ENCODE data around the gene HDAC6.

DNA sequence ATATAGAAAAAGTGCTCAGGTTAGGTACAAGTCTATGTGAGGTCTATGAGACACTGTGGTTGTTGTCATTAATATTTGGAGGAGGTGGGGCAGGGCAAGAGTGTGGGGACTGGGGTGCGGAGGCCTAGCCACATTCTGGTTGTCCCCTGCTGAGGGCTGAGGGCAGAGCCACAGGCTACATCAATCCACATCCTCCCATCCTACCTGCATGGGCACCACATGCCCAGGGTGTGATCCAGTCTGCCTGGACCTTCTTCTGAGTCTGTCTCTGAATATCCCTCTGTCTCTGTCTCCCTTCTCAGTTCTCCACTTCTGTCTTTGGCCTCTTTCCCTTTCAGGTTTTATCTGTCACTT lies 16.7 kb upstream of the HDAC6 start:
- TF ChIP-seq, protein P1, sequence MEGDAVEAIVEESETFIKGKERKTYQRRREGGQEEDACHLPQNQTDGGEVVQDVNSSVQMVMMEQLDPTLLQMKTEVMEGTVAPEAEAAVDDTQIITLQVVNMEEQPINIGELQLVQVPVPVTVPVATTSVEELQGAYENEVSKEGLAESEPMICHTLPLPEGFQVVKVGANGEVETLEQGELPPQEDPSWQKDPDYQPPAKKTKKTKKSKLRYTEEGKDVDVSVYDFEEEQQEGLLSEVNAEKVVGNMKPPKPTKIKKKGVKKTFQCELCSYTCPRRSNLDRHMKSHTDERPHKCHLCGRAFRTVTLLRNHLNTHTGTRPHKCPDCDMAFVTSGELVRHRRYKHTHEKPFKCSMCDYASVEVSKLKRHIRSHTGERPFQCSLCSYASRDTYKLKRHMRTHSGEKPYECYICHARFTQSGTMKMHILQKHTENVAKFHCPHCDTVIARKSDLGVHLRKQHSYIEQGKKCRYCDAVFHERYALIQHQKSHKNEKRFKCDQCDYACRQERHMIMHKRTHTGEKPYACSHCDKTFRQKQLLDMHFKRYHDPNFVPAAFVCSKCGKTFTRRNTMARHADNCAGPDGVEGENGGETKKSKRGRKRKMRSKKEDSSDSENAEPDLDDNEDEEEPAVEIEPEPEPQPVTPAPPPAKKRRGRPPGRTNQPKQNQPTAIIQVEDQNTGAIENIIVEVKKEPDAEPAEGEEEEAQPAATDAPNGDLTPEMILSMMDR (conservative IDR thresholded peaks at IDR 0.05; ENCODE audit: low read depth, low read length), result no peak
- no peak for TF ChIP-seq EZH2 (IDR thresholded peaks at IDR 0.05; ENCODE audit: borderline replicate concordance, low read depth, low read length, poor library complexity, severe bottlenecking)

Data from A673 (cell line).